ENCODE results near the gene NDRG2.

The NDRG2 gene

DNA sequence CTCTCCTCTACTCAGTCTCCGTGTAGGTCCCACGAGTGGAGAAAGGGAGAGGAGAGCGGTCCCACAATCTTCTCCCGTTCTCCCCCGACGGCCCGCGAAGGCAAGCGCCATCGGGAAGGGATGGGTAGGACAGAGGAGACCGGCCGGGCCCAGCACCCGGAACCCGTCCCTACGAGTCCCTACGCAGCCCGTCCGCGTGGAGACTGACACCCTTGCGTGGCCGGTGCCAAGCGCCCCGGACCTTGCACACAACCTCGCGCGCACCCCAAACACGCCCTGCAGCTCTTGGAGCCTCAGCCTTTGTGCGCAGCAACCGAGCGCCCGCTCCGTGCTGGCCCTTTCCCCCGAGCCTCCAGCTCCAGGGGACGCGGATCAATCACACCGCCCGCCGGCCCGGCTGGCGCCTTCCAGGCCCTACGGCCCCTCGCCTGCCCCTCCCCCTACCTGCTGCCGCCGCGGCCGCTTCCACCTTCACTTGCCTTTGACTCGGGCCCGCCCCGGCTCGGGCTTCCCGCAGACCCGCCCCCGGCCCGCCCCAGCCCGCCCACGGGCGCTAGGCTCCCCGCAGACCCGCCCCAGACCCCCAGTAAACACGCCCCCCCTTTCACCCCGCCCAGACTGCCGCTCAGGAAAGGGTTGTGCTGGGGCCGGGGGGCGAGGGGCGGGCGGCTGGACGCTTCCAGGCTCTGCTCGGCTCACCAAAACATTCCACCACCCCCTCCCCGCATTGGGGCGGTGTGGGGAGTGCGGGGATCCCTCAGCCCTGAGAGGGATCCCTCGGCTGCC is at the start of gene NDRG2:
TSS of gene NDRG2 (minus strand) at position 477 of the 786 bp plus-strand sequence. CDS start 1,746 bp downstream, outside the sequence.
- peak; percentile 72 for DNase-seq

DNA sequence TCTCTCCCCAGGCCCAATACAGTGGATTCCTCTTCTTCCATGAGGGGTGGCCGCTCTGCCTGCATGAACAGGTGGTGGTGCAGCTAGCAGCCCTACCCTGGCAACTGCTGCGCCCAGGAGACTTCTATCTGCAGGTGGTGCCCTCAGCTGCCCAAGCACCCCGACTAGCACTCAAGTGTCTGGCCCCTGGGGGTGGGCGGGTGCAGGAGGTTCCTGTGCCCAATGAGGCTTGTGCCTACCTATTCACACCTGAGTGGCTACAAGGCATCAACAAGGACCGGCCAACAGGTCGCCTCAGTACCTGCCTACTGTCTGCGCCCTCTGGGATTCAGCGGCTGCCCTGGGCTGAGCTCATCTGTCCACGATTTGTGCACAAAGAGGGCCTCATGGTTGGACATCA is 49.1 kb upstream of the NDRG2 start:
- no peak for DNase-seq

GRCh38 chr14:21072781-21073339 is 48.0 kb upstream of the NDRG2 start:
- DNase-seq, result no peak

DNA sequence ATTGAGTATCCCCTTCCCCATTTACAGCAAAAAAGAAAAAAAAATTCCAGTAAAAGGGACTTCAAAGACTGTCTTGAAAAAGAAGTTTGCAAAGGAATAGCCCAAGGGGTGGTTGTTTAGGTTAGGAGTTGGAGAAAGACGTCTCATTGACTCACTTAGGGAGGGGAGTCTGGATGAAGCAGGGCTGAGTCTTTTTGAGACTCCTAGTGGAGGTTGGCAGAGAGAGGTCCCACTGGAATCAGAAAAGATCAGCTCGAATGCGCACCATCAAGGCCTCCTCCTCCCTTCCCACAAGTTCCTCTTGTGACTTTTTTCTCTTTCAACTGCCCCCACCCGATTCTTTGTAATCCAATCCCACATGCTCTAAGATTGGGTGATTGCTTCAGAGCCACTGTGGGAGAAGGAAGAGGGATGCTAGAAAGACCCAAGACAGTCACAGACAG is 47.2 kb upstream of the NDRG2 start:
- no peak for DNase-seq

DNA sequence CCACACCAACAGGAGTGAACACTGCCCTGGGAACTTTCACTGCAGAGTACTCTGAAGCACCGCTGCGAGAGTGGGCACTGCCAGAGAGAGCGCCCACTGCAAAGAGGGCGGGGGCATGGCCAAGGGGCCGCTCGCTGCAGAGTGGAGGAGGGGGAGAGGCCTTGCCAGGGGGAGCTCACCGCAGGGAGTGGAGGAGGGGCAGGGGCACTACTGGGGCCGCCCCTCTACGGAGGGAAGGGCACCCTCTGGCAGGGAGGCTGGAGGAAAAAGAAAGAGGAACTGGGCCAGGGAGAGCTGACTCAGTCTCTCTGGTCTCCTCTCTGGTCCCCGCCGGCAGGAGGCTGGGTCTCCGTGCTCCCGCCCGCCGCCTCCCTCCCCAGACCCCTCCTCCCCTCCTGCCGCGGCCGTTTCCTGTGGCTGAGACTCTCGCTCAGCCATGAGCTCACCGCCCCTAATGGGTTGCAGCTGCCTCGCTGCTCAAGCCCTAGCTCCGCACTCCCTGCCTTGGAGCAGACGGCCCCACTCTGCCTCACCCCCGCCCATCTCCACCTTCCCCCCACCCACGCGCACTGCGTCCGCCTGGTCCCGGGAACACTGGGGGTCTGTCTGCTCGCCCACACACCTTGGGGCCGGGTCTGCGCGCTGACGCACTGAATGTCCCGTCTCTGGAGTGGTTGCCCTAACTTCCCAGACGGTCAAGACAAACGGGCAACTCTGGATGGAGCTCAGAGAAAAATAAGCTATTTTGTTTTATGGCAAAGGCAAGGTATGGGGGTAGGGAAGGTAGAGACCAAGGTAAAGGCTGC is 46.6 kb upstream of the NDRG2 start:
- peak; percentile 67 for DNase-seq

DNA sequence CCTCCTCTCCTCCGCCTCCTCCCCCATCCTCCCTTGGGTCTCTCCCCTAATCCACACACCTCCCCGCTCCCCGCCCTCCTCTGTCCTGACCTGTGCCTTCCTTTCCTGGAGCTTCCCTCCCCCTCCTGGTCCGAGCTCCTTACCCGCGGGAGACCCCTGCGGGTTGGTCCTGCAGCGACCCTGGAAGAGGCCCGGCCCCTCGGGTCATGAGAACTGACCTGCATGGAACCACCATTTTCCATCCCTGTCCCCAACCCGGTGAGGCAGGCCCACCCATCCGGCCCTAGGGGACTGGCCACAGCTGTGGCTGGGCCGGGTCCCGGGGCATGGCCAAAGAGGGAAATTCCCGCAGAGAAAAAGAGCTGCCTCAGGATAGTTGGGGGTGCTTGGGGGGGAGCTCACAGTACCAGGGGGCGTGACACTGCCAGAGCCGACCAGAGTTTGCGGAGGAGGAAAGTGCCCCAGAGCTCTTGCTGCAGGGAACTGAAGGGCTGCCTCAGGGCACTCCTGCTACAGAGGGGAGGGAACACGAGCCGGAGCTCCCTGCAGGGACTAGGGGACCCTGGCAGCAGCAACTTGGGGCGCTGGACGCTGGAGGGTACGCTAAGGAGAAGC is 45.9 kb upstream of the NDRG2 start:
- no peak for DNase-seq

DNA sequence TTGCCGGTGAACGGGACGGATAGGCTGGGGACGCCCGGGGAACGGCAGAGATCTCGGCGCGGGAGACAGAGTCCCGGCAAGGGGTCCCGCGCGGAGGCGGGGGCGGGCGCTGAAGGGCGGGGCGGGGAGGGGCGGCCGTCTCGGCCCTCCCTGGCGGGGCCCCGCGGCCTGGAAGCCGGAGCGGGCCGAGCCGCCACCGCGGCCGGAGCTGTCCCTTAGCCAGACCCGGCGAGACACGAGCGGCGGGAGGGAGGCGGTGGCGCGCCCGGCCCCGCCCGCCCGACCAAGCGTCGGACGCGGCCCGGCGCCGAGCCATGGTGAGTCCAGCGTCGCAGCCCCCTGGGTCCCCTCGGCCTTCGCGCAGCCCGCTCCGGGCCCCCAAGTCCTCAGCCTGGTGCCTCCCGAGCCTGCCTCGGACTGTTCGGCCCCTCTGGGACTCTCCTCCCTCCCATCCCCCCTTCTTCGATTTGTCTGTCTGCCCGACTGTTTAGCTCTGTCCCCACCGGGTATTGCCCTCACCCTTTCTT is 45.3 kb upstream of the NDRG2 start, which contains the start of gene ARHGEF40:
TSS of gene ARHGEF40 (plus strand) at position 222 of the 527 bp plus-strand sequence. CDS start at position 315, 93 bp downstream.
- DNase-seq, result peak; percentile 49

GRCh38 chr14:21069388-21070082 is 44.7 kb upstream of the NDRG2 start:
- DNase-seq, result no peak

DNA sequence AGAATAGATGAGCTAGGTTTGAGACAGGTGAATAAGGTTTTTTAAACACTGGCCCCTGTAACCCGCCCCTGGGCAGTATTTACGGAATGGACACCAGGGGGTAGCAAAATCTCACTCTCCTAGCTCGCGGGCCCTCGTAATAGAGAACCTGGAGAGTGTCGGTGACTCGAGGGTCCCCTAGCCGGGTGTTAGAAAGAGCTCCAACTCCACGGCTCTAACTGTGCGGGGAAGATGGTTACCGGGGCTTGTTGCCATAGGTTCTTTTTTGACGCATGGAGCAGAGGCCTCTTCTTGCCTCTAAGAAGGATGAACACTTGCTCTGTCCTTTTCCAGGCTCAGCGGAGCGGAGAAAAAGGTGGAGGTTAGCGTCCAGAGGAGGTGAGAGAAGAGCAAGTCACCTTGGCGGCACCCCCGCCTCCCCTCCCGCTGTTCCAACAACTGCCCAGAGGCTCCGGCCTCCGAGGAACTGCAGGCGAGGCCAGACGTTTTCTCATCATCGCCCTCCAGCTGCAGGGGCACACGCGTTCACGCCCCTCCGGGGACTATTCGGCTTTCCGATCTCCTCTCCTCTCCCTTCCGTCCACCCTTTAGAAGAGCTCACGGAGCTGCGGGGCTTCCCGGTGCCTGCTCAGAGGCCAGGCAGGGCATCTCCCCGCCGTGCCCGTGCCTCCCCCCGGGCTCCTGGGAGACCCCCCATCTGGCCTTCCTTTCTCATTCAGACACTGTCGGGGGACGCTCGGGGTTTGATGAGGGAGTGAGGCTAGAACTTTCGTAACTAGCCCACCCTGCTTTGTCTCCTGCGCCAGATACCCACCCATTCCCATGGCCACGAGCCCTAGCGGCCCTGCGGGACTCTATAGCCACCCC is 43.9 kb upstream of the NDRG2 start:
- DNase-seq, result peak; percentile 61

GRCh38 chr14:21066882-21067502 is 42.1 kb upstream of the NDRG2 start:
- DNase-seq, result no peak

GRCh38 chr14:21063479-21063878 is 38.6 kb upstream of the NDRG2 start:
- DNase-seq, result no peak

DNA sequence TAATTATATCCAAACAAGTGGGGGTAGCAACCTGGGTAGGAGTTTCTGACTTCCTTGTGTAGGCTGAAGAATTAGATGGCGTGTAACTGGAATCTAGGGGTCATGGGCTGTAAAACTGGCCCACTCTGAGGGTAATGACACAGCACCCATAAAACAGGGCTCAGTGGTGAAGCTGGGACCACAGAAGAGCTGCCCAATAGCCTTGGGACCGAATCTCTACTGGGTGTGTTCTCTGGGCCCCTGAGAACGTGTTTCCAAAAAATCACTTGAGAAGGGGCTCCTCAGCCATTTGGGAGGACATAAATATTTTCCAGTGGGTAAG is 36.4 kb upstream of the NDRG2 start:
- no peak for DNase-seq

- DNase-seq, result no peak
These were observed 35.9 kb upstream of the NDRG2 start for GRCh38 chr14:21060614-21061346.

- DNase-seq, result no peak
These were observed 35.2 kb upstream of the NDRG2 start for GRCh38 chr14:21059842-21060613.

DNA sequence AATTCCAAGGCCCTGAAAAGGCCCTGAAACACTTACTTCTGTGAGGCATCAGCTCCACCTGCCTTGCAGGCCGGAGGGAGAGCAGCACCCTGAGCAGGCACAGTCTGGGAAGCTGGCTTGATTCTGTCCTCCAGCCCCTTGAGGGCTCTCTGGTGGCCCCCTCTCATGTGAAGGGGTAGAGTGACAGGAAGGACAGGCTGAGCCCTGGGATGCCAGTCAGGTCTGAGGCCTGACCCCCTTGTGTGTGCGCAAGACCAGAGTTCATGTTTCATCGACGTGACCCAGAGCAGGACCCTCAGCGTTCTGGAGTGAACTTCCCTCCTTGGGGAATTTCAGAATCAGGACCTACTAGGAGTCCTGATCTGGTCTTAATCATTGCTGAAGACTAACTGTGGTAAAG is 34.0 kb upstream of the NDRG2 start:
- DNase-seq, result no peak

GRCh38 chr14:21057803-21058675 is 33.2 kb upstream of the NDRG2 start, which contains the start of gene RNASE8:
RNASE8 (plus strand) TSS chr14:21057822; CDS start chr14:21057893, 71 bp downstream.
- DNase-seq, result no peak

DNA sequence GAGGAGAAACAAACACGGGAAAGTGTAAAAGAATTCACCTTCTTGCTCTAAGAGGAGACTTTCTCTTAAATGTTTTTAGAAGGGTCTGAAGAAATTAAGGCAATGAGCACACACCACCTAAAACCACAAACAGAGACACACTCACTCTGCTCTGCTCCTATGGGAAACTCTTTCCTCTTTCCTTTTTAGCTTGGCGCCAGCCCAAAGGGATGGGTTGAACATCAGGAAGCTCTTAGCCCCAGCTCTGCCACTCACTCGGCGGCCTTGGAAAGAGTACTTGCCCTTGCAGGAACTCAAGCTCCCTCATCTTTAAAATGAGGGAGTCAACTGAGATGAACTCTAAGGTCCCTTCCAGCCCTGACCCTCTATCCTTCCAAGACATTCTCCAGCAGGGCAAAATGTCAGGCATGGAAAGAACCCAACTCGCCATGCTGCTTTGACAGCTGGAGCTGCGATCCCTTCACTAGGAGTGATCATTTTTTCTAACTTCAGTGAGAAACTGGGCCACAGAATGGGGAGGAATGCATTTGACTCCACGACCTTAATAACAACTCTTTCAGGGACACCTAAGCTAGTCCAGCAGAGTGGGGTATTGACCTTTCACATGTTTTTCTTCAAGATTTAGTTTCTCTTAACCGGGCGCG is 31.8 kb upstream of the NDRG2 start:
- DNase-seq, result no peak

All from stimulated activated CD8-positive, alpha-beta memory T cell treated with anti-CD3 and anti-CD28 coated beads, Interleukin-4, amount 100 ng/mL, for 48 hours (primary cell).